HG02938 (cell line): ENCODE data around the gene AATK.

Experiments
- ATAC-seq: cut with Tn5 transposase; IDR thresholded peaks from one replicate; pipeline ENCODE4 v1.9.1; 2021; ENCODE audit warnings: mild to moderate bottlenecking, moderate library complexity; ENCODE audit not compliant: unreplicated experiment

Gene AATK

DNA sequence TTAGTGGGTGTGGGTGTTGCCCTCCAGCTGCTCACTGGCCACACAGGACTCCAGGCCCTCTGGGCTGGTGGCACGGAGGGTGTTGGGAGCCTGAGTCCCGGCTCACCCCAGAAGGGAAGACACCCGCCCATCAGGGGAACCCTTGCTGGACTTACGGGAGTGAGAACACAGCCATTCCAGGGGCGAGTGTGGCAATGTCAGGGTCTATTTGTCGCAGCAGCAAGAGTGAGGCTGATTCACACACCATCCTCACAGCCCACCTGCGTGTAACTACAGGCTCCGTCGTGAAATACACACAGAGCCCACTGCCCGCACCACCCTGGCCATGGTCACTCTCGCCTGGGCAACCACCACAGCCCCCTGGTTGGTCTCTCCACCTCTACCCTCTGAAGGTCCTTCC, 17.8 kb upstream of the AATK start:
- no peak for ATAC-seq

DNA sequence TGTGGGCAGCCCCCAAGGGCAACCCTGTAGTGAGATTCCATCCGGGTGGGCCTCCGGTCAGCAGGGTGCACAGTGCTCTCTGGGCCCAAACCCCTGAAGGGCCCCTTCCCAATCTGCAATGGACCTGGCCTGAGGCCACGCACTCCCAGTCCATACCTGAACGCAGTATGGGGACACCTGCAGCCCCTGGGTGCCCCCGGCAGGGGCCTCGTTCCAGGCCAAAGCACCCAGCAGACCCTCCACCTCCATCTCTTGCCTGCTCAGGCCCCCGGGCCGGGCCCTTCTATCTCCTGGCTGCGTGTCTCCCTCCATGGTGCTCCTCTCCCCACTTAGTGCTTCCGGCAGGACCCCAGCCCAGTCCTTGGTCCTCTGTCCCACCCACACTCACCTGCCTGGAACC, 17.3 kb upstream of the AATK start:
- no peak for ATAC-seq

DNA sequence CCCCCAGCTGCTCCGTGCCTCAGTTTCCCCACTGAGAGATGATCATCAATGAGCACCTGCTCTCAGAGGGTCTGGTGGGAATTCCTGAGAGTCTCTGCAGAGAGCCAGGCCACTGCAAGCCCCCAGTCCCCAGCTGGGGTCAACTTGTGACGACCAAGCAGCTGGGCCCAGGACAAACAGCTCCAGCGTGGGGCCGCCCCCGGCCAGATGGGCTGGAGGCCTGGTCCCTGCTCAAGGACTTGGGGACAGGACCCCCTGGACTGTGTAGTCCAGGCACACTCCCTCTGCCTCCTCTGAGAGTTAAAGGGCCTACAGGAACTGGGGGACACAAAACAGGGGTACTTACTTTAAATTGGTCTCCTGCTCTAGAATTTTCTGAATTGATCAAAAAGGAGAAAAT, 16.6 kb upstream of the AATK start:
- no peak for ATAC-seq

DNA sequence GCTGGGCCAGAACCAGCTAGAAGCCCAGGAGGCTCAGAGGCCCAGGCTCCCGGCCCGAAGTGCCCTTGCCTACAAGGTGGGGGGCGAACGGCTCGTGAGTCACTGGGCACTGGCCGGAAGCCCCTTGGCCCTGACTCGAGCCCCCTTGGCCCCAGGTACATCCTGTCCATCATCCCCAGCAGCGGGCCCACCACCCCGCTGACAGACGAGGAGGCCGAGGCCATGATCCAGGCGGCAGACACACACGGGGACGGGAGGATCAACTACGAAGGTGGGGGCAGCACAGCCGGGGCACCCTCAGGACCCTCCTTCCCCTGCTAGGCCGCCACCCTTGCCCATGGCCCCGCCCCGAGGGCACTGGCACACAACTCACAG, 15.8 kb upstream of the AATK start:
- no peak for ATAC-seq

DNA sequence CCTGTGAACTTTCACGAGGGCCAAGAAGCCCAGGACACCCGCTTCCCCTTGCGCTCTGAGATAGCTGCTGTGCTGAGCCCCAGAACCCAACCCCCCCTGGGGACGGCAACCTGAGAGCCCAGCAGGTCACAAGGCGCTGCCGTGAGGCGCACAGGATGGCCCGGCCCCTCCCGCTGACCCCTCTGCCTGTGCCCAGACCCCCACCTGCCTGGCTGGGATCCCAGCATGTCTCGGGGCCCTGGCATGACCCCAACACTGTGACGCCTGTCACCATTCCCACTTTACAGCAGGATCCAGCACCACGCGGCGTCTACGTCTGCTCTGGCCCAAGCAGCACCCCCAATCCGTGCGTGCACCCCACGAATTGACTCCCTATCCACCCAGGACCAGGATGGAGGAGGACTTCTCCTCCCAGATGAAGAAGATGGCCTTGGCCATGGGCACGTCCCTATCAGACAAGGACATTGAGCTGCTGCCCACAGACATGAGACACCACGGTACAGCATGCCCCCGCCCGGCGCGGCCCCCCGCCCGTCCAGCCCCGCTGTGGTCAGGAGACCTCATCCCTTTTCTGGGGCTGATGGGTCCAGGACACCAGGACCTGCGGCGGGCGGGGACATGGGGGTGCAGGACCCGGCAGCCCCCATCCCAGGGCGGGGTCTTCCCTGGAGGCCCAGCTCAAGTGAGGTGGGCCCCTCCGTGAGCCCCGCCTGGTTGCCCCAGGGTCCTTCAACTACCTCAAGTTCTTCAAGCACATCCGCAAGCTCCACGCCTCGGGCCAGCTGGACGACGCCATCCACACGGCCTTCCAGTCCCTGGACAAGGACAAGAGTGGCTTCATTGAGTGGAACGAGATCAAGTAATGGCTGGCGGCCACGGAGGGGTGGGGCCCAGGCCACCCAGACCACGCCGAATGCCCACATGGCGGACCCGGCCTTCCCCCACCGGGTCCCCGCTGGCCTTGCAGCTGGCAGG, 15.1 kb upstream of the AATK start:
- no peak for ATAC-seq

DNA sequence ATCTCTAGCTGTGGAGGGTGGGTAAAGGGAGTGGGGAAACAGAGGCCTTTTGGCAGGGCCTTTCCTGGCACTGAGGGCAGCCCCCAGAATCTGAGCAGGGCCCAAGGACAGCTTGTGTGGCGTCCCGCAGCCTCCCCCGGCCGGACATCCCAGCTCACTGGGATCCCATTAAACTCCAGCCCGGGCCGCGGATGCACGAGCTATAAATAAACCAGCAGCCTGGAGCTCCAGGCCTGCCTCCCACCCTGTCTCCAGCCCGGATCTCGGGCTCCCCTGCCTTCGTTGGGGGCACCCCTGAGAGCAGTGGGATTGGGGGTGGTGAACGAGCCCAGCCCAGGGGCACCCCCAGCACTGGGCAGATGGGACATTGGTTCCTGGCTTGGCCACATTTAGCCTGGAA, 13.8 kb upstream of the AATK start:
- ATAC-seq: no peak

DNA sequence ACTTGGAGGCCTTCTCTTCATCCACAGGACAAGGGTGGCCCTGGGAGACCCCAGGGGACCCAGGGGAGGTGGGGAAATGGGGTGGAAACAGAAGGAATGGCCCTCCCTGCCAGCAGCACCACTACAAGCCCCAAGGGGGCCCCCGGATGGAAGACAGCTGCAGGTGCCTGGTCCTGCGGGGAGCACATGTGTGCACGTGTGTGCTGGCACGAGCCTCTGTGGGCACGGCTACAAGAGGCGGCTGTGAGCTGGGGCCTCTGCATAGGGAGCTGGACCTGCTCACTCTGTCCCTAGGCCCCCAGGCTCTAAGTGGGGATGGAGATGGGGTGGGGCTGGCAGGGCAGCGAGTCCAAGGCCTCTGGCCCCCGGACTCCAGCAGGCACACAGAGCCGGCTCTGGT, 13.2 kb upstream of the AATK start:
- no peak for ATAC-seq

DNA sequence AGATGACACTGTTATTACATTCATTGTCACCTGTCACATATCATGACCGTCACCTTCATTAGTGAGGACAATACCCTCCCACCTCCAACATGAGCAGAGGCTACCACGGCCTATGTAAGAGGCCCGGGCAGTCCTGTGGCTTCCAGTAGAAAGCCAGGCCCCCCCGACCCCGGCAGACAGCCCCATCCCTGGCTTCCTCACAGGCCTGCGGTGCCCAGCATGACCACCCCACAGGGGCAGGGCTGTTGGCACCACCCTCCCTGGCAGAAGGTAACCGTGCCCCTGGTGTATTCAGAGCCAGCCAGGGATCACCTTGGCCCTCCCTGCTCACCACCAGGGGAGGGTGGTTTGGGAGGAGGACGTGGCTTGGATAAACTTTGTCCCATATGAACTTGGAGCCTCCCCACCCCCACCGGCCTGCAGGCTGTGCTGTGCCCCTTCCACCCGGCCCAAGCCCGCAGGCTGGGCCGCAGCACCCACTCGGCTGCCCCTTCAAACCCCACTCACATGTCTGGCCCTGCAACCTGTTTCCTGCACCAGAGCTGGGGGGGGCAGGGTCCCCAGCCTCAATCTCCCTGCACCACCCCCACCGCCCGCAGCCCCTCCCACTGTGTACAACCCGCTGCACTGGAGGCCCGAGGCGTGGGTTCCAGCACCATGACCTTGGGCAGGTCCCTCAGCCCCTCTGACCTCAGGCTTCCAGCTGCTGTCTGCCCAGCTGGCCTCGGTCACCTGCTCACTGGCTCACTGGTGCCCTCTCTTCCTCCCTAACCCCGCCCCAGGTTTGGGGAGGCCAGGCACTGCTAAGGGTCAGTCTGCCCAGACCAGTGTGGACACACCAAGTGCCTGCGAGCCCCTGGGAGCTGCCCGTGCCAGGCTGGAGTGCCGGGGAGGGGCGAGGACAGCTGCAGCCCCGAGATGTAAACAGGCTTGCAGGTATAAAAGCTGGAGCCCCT, 12.4 kb upstream of the AATK start:
- no peak for ATAC-seq

DNA sequence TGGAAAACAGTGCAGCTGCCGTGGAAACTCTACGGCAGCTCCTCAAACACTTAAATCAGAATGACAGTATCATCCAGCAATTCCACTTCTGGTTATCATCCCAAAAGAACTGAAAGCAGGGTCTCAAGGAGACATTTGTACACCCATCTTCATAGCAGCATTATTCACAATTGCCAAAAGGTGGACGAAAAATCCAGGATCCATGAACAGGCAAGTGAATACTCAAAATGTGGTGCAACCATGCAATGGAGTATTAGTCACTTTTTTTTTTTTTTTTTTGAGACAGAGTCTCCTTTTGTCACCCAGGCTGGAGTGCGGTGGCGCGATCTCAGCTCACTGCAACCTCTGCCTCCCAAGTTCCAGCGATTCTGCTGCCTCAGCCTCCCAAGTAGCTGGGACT, 10.6 kb upstream of the AATK start:
- ATAC-seq: no peak

DNA sequence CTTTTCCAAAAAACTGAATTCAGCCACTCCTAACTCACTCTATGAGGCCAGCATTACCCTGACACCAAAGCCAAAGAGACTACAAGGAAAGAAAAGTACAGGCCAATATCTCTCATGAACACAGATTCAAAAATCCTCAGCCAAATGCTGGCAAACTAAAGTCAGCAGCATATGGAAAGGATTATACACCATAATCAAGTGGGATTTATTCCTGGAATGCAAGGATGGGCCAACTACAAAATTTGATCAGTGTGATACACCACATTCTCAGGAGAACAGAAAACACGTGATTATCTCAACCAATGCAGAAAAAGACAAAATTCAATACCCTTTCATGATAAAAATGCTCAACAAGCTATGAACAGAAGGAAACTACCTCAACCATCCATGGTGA, 7.7 kb upstream of the AATK start:
- no peak for ATAC-seq

DNA sequence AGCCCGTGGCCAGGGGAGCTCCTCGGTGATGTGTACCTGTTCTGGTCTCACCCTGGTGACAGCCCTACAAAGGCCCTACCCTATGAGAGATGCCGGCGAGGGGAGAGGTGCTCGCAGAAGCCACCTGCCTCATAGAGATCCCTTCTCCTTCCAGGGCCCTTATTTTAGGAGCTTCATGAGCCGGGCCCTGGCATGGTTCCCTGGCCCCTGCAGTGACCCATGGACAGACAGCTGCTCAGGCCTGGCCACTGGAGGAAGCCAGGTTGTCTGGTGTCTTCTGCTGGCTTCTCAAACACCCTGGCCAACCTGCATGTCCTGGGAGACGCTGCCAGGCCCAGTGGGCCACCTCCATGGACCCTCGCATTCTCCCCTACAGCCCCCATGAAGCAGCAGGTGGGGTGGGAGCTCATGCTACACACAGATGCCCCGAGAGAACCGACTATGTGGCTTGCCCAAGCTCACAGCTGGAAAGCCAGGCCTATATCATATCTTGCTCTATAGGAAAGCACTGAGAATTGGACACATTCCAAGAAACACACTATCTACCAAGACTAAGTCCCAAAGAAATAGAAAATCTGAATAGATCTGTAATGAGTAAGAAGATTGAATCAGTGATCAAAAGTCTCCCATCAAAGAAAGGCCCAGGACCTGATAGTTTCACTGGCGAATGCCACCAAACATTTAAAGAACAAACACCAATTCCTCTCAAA, 7.2 kb upstream of the AATK start:
- no peak for ATAC-seq

DNA sequence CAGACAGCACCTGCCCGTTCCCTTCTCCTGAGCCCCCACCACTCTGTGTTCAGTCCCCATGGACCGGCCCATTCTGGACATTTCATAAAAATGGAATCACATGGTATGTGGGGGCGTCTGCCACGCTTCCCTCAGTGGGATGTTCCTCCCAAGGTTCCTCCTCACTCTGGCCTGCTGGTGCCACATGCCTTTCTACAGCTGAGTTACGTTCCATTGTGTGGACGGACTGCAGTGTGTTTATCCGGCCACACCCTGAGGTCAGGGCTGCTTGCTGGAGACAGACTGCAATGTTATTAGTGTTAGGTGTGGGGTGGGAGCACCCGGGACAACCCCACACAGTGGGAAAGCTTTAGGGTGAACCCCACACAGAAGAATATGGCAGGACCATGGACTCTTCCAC, 5.9 kb upstream of the AATK start:
- ATAC-seq: no peak

DNA sequence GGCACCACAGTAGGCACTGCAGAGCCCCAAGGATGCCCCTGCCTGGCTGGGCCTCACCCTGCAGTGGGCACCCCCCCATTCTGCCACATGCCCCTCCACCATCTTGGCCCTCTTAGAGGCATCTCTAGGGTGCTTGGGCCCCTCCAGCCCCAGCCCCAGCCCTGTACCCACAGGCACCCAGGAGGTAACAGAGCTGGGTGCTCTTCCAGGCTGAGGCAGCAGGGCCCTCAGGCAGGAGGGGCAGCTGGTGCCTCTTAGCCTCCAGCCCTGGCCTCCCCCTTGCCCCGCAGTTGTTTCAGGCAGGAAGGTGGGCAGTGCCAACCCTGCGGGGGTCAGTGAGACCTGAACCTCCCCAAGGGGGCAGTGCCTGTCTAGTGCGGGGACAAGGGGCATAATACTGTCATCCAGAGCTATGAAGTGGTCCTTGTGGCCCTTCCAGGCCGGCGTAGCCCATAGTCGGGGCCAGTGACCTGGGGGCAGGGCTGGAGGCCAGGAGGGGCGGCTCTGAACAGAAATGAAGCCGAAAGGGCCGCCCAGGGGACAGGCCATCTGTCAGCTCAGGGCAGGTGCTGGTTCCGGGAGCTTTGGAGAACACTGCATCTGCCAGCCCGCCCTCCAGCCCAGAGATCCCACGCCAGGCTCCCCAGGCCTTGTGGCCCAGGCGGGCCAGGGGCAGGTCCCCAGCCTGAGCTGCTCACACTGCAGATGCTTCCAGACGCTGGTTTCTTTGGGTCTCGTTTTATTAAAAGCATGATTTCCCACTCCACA, 4.9 kb upstream of the AATK start:
- no peak for ATAC-seq

DNA sequence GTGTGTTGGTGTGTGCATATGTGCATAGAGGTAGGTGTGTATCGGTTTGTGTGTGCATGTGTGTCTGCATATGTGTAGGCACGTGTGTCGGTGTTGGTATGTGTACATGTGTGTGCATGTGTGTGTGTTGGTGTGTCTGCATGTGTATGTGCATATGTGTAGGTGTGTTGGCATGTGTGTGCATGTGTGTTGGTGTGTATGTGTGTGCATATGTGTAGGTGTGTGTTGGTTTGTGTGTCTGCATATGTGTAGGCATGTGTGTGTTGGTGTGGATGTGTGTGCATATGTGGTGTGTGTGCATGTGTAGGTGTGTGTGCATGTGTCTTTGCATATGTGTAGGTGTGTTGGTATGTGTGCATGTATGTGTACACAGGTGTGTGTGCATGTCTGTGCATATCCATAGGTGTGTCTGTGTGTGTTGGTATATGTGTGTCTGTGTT, 3.9 kb upstream of the AATK start:
- ATAC-seq: no peak

DNA sequence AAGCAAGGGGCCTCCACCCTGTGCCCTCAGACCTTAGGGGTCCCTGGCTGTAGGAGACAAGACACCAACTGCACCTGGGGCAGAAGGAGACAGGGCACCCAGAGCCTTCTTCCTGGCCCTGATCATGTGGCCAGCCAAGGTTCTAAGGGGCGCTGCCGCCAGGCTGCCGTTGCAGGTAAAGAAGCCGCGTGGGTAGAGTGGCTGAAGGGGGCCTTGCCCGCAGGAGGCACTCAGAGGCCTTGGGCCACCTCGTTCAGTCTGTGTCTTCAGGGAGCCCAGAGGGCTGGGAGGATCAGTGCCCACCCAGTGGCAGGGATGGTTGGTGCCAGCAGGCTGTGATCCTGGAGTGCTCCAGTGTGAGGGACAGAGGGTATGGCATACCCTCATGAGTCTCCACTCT, 1.6 kb upstream of the AATK start:
- no peak for ATAC-seq

DNA sequence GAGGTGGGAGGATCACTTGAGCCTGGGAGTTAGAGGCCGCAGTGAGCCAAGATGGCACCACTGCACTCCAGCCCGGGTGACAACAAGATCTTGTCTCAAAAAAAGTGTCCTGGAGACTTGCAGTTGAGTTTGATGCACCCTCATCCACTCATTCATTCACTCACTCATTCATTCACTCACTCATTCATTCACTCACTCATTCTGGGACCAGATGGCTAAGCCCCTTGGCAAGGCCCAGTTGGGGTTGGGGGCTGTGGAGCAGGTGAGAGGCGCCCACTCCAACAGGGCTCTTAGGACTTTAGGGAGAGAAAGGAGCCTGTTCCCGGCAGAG, 1.1 kb upstream of the AATK start:
- no peak for ATAC-seq

DNA sequence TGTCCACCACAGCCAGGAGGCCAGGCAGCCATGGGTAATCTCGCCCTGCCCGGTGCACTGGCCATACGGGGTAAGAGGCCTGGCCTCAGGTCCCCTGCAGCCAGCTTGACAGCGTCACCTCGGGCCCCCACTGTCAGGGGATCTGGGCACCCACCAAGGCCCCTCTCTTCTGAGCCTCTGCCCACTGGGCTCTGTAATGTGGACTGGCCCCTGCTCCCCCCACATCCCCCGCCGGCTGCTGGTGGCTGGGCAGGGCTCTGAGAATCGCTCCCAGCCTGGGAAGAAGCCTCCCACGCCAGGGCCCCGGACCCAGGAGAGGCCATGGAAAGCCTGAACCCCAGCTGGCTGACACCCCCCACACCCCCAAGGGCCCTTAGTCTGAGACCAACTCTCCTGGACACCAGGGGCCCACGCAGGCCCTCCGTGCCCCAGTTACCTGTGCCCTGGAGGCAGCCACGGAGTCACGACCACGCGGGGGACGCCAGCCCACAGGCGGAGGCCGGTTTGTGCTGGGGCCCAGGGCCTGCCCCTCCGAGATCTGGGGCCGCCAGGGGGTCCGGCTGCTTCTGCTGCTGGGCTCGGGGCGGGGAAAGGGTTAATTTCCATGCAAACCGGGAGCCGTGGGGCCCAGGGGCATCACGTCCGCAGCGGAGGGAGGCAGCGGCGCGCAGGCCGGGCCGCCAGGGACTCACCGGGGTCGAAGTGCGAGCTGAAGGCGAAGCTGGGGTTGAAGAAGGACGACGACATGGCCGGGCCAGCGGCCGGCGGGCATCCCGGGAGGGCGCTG, 582 bp downstream of the AATK start, which contains the start of gene PVALEF:
TSS of gene PVALEF (plus strand) at position 262 of the 787 bp plus-strand sequence. CDS start 15,720 bp downstream, outside the sequence.
- ATAC-seq: no peak

DNA sequence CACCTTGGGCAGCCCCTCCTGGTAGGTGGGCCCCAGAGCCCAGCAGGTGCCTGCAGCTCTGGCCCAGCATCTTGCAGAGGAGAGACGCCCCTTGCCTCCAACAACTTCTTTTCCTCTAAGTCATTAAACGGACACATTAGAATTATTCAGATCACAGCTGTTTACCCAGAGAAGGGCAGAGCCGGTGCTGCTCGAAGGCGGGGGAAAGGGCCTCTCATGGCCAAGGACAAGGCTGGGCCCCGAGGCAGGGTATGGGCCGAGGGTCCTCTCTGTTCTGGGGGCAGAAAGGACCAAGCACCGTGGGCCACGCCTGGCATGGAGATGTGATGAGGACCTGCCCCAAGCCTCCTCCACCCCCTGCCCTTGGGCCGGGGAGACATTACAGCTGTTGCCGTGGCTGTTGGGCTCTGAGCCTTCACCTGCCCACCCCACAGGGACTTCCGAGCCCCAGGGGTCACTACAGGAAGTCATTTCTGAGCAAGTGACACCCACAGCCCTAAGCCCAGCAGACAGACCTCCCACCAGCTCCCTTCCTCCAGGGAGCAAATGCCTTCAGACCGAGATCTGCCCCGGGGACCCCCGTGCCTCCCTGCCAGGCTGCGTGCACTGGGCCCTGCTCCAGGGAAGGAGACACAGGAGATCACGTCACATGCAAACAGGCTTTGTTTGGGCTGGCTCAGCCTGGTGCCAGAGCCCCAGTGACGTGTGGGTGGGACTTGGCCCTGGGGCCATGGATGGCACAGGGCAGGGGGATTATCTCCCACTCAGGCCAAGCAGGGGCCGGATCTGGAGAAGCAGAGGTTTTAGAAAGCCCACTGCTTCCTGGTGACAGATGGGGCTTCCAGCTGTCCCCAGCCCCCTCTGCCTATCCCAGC, 1.4 kb downstream of the AATK start:
- no peak for ATAC-seq
